ENCODE results near the gene CST3. TPM values are rescaled to one million over a fixed set of nuclear protein-coding genes. Genes with fewer than 3 reads are reported as not detected.

CST3 gene
- polyA plus RNA-seq, 2 of the 4 experiments (the other 2 are of a cell fraction) = 136 to 238 TPM

DNA sequence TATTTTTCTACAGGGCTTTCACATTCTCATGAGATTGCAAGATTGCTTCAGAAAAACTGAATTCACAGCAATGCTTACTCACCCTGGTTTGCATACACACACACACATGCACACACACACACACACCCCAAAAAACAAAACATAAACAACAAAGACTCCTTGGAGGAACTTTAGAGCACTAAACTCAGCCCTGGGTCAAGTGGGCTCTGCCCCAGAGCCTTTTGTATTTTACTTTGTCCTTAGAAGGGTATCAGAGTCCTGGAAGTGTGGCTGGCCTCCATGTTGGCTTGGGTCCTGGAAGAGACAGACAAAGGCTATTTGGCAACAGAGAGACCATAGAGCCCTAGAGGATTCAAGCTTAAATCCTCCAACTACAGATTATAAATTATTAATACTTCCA is 24.1 kb downstream of the CST3 start:
- POLR2A ChIA-PET = no interaction called here
- no peak overlapping the region for H3K27ac ChIP-seq
- ATAC-seq (no peak), FAIRE-seq (no peak), DNase-seq (ENCODE audit: low read depth in 1 of 2, low spot score in 1 of 2) (no peak)
- H3K9me3 ChIP-seq = peaks cover 4% of the 10 kb centered on the region
- H3K4me1 ChIP-seq = no peaks in the 10 kb centered on the region
- H3K4me2 ChIP-seq = no peak overlapping the region
- CTCF ChIA-PET = interaction anchor here (1.4 to 9.4 kb wide), 2 partner anchors 13 to 170 kb away, joined by 4 to 176 read pairs; partner anchors contain the start of gene CSTL1
- no peak overlapping the region for H3K4me3 ChIP-seq
- TF ChIP-seq EP300 (IDR thresholded peaks at IDR 0.05) = no peak
- TF ChIP-seq, protein P1, sequence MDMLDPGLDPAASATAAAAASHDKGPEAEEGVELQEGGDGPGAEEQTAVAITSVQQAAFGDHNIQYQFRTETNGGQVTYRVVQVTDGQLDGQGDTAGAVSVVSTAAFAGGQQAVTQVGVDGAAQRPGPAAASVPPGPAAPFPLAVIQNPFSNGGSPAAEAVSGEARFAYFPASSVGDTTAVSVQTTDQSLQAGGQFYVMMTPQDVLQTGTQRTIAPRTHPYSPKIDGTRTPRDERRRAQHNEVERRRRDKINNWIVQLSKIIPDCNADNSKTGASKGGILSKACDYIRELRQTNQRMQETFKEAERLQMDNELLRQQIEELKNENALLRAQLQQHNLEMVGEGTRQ (IDR thresholded peaks at IDR 0.05) = no peak

DNA sequence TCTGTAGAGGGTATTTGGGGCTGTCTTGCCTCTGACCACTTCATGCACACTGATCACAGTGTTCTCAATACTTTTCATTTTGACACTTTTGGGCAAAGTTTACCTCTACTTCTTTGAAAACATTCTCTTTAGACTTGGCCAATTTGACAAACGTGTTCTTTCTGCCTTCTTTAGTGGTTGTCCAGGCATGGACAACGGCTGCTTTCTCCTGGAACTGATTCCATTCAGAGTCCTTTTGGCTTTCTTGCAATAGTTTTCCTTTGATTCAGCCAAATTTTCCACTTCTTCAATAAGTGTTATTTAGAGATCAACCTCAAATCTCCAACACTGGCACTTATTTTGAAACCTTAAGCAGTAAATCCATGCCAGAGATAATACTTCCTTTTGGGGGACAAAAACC is 25.4 kb downstream of the CST3 start:
- POLR2A ChIA-PET = no interaction called here
- 20% methylated on average over 2 of the region's 2 CpGs for WGBS (ENCODE audit: missing lambda C conversion rate)
- H3K27ac ChIP-seq = no peak overlapping the region
- ATAC-seq (no peak), DNase-seq (ENCODE audit: low read depth in 1 of 2, low spot score in 1 of 2) (no peak), FAIRE-seq (no peak)
- peaks cover 4% of the 10 kb centered on the region; the same call in 2 of the 3 replicates for H3K9me3 ChIP-seq
- H3K4me1 ChIP-seq = no peaks in the 10 kb centered on the region
- CTCF ChIA-PET = interaction anchor here (1.4 to 9.4 kb wide), 2 partner anchors 14 to 169 kb away, joined by 4 to 176 read pairs; partner anchors contain the start of gene CSTL1
- TF ChIP-seq NR3C1 (IDR thresholded peaks at IDR 0.05) (no peak), NPAS2 (CRISPR knock-in tag; IDR thresholded peaks at IDR 0.05; ENCODE audit: borderline replicate concordance) (no peak), MAFK (IDR thresholded peaks at IDR 0.05; ENCODE audit: partially characterized antibody) (no peak), HOXB13 (CRISPR knock-in tag; IDR thresholded peaks at IDR 0.05; ENCODE audit: low read depth) (no peak), TFCP2L1 (CRISPR knock-in tag; IDR thresholded peaks at IDR 0.05) (no peak), FOSB (CRISPR knock-in tag; IDR thresholded peaks at IDR 0.05) (no peak), RNF2 (IDR thresholded peaks at IDR 0.05; ENCODE audit: borderline replicate concordance, low read depth) (no peak)
- H3K4me3 ChIP-seq = no peak overlapping the region
- H3K4me2 ChIP-seq = no peak overlapping the region

DNA sequence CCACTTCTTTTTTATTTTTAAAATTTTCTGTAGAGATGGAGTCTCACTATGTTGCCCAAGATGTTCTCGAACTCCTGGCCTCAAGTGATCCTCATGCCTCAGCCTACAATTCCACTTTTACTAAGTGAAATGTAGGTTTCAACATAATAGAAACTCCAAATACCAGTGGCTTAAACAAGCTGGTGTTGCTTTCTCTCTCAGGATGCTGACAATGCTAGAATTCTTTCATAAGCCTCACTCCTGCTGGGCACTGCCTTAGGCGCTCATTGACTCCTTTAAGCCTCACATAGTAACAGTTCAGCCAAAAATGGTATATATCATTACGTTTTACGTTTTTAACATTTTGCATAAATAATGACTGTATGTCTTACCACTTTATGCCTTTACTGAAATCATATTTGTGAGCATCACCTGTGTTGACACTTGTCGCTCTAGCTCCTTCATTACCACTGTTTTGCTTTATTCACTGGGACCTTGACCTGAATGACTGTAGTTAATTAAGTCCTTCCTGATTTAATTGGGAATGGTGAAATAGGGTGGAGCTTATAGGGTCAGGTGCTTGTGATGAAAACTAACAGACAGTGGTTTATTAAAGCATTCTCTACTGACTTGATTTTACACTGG is 28.2 kb downstream of the CST3 start:
- no peak for FAIRE-seq
- Histone ChIP-seq H3K4me2 (no peak overlapping the region), H3K27ac (no peak overlapping the region), H3K4me1 (no peaks in the 10 kb centered on the region; the same call in 2 of the 3 replicates), H3K9me3 (no peaks in the 10 kb centered on the region), H3K4me3 (no peak overlapping the region)
- POLR2A ChIA-PET = interaction anchor here (1.2 kb wide), 1 partner anchor 28 kb away, joined by 3 read pairs; the partner anchor contains the start of gene CST3
- CTCF ChIA-PET = interaction anchor here (1.2 to 9.4 kb wide), 4 partner anchors 13 to 173 kb away, joined by 3 to 176 read pairs (median 4); partner anchors contain the start of gene CSTL1
- TF ChIP-seq, protein P2, sequence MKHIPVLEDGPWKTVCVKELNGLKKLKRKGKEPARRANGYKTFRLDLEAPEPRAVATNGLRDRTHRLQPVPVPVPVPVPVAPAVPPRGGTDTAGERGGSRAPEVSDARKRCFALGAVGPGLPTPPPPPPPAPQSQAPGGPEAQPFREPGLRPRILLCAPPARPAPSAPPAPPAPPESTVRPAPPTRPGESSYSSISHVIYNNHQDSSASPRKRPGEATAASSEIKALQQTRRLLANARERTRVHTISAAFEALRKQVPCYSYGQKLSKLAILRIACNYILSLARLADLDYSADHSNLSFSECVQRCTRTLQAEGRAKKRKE (CRISPR knock-in tag; IDR thresholded peaks at IDR 0.05; ENCODE audit: low read depth) = no peak
- TF ChIP-seq NFE2L2 (conservative IDR thresholded peaks at IDR 0.05; ENCODE audit: low read length) (no peak), GATA3 (IDR thresholded peaks at IDR 0.05; ENCODE audit: borderline replicate concordance) (no peak), BHLHE40 (IDR thresholded peaks at IDR 0.05; ENCODE audit: low read depth, low read length) (no peak), EHF (CRISPR knock-in tag; IDR thresholded peaks at IDR 0.05) (no peak)
- no peak for DNase-seq (ENCODE audit: low read depth in 1 of 2, low spot score in 1 of 2)
- WGBS (ENCODE audit: missing lambda C conversion rate) = 68% methylated on average over 5 of the region's 5 CpGs
- no peak for ATAC-seq

DNA sequence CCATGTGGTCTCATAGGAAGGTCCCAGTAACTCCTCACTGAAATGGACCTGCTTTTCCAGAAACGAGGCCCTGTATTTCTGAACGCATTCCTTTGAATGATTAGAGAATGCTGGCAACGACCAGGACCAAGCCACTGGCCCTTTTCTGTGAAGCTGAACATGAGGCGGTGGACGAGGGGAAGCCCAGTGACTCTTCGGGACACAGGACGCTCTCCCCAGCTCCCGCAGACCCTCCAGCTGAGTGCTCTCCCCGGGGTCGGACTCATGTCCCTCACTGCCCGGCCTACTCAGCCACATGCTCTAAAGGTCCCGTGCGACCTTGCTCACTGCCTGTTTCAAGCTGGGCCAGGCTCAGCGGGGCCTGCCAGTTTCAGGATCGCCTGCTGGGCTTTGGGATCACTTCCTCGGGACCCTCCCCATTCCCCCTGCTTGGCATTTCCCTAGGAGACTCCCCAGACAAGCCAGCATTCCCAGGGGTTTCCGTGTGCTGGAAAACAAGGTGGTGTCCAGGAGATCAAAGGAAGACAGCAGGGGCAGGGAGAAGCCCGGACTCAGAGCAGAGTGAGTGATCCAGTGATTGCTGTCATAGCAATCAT is 29.4 kb downstream of the CST3 start:
- H3K4me3 ChIP-seq = no peak overlapping the region
- POLR2A ChIA-PET = interaction anchor here (1.2 kb wide), 1 partner anchor 29 kb away, joined by 3 read pairs; the partner anchor contains the start of gene CST3
- no peaks in the 10 kb centered on the region; the same call in 2 of the 3 replicates for H3K4me1 ChIP-seq
- H3K9me3 ChIP-seq = no peaks in the 10 kb centered on the region
- H3K4me2 ChIP-seq = no peak overlapping the region
- no peak overlapping the region for H3K27ac ChIP-seq
- DNase-seq (ENCODE audit: low read depth in 1 of 2, low spot score in 1 of 2) (no peak), FAIRE-seq (no peak), ATAC-seq (no peak)
- CTCF ChIA-PET = interaction anchor here (0.8 to 9.4 kb wide), 7 partner anchors 9 to 197 kb away, joined by 3 to 176 read pairs (median 3); partner anchors contain the start of gene CSTL1
- WGBS (ENCODE audit: missing lambda C conversion rate) = 69% methylated on average over 18 of the region's 18 CpGs
- TF ChIP-seq RARB (CRISPR knock-in tag; IDR thresholded peaks at IDR 0.05) (no peak), ESRRA (IDR thresholded peaks at IDR 0.05; ENCODE audit: borderline replicate concordance, low read length) (no peak), ZSCAN20 (CRISPR knock-in tag; IDR thresholded peaks at IDR 0.05) (no peak), CBX8 (IDR thresholded peaks at IDR 0.05) (no peak), POLR2A (IDR thresholded peaks at IDR 0.05; ENCODE audit: low read length) (no peak), HOXB5 (CRISPR knock-in tag; IDR thresholded peaks at IDR 0.05) (no peak), PHF8 (IDR thresholded peaks at IDR 0.05; ENCODE audit: borderline replicate concordance, low read depth) (no peak), NPAS2 (CRISPR knock-in tag; IDR thresholded peaks at IDR 0.05; ENCODE audit: borderline replicate concordance) (no peak)
- TF ChIP-seq, protein P3, sequence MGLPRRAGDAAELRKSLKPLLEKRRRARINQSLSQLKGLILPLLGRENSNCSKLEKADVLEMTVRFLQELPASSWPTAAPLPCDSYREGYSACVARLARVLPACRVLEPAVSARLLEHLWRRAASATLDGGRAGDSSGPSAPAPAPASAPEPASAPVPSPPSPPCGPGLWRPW (IDR thresholded peaks at IDR 0.05) = no peak
- TF ChIP-seq, protein P4, sequence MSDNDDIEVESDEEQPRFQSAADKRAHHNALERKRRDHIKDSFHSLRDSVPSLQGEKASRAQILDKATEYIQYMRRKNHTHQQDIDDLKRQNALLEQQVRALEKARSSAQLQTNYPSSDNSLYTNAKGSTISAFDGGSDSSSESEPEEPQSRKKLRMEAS (IDR thresholded peaks at IDR 0.05) = no peak
